GM10248 (cell line): ENCODE data around the gene DLGAP5.

Experiments
- CTCF ChIA-PET: fragments of 300-600 bp; sonication (Branson Sonifier 250); formaldehyde crosslinking; extraction: SDS; loops from one replicate; lab custom pipeline; 2021; ENCODE audit warnings: antibody characterized with exemption; lab: Yijun Ruan, JAX
- POLR2A ChIA-PET: fragments of 350-650 bp; sonication (Branson Sonifier 250); formaldehyde crosslinking; extraction: SDS; loops from one replicate; lab custom pipeline; 2020; ENCODE audit warnings: antibody characterized with exemption; lab: Yijun Ruan, JAX
- DNase-seq: peaks from one replicate; pipeline ENCODE4 v3.0.0; 2012; ENCODE audit errors: extremely low spot score
- TF ChIP-seq, protein P1 (sequence below): IDR thresholded peaks from 2 replicates; pipeline ENCODE4 v1.5.1; 2012; ENCODE audit warnings: mild to moderate bottlenecking, low read depth; ENCODE audit errors: extremely low read depth, missing control alignments, control extremely low read depth

DLGAP5 gene

DNA sequence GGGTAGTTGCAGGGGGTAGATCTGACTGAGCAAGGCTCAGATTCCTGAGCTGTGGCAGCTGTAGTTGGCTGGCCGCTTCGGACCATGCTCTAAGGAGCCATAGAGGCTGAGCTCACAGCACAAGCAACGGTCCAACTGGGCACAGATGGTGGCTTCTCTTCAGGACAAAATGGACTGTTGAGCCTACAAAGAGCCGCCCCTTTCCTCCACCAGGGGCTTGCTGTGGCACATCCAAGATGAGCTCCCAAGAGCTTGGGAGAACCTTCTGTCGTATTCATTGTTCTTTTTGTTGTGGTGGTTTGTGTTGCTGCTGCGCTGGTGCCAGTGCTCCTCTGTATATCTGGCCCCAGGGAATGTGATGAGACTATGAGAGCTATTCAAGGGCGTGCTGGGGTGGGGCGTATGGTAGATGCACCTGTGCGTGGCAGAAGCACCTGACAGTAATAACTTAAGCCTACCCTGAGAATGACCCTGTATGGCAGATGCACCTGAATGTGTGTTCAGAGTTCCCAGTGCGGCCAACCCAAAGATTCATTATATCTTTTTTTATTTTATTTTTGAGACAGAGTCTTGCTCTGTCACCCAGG is 80.2 kb downstream of the DLGAP5 start:
- POLR2A ChIA-PET, result no interaction called here
- DNase-seq, result no peak
- TF ChIP-seq, protein P1, sequence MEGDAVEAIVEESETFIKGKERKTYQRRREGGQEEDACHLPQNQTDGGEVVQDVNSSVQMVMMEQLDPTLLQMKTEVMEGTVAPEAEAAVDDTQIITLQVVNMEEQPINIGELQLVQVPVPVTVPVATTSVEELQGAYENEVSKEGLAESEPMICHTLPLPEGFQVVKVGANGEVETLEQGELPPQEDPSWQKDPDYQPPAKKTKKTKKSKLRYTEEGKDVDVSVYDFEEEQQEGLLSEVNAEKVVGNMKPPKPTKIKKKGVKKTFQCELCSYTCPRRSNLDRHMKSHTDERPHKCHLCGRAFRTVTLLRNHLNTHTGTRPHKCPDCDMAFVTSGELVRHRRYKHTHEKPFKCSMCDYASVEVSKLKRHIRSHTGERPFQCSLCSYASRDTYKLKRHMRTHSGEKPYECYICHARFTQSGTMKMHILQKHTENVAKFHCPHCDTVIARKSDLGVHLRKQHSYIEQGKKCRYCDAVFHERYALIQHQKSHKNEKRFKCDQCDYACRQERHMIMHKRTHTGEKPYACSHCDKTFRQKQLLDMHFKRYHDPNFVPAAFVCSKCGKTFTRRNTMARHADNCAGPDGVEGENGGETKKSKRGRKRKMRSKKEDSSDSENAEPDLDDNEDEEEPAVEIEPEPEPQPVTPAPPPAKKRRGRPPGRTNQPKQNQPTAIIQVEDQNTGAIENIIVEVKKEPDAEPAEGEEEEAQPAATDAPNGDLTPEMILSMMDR, result no peak

DNA sequence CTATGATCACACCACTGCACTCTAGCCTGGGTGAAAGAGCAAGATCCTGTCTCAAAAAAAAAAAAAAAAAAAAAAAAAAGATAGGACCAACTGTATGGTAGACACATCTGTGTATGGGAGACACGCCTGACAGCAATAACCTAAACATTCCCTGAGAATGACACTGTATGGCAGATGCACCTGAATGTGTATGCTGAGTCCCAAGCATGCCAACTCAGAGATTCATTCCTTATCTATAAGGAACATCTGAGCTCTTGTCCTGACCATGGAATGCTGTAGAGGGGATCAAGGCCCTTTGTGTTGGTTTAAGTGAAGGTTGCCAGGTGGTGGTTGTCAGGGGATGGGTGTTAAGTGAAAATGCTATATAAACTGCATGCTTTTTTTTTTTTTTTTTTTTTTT is 81.5 kb downstream of the DLGAP5 start:
- POLR2A ChIA-PET, result interaction anchor here (0.6 kb wide), 1 partner anchor 59 kb away, joined by 6 read pairs; no protein-coding TSS in a partner anchor
- DNase-seq, result no peak
- TF ChIP-seq, protein P1, result no peak
- CTCF ChIA-PET, result interaction anchor here (1.2 to 1.5 kb wide), 2 partner anchors 12 to 51 kb away, joined by 3 to 4 read pairs; no protein-coding TSS in a partner anchor

More for the DNA sequence above, 80.2 kb downstream of the DLGAP5 start:
- CTCF ChIA-PET, result interaction anchor here (0.8 kb wide), 1 partner anchor 60 kb away, joined by 3 read pairs; the partner anchor contains the start of gene MAPK1IP1L

DNA sequence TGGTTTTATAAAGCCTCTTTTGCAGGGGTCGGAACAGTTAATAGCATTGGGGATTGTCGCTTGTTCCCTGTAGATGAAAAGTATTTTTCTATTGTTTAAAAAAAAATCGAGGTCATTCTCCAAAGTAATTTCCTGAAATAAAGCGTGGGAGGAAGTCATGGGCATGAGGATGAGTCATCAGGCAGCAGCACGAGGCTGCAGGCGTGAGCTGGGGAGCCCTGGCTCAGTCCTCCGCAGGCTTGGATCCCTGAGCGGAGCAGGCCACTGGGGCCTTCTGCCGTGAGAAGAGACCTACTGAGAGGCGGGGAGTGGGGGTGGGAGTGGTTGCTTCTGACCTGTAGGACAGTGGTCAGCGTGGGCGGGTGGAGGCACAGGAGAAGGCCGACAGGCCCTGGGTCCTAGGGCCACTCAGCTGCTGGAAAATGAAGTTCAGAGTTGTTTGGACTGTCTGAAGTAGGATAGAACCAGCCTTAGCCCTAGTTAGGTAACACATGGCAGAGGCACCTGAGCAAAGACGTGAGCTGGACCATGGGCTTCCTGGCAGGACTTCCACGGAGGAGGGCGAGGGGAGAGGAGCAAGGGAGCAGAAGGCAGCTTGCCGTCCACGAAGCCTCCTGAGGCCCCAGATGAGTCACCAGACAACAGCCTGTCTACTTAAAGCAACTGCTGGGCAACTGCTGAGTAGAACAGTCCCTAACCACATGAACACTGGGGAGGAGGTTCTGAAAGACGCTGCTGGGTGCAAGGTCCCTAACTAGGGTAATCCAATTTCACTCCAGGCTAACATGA is 83.4 kb downstream of the DLGAP5 start:
- TF ChIP-seq, protein P1, result no peak
- DNase-seq, result peak; percentile 68
- ChIA-PET CTCF (interaction anchor here (0.7 to 1.5 kb wide), 4 partner anchors 8 to 53 kb away, joined by 3 to 5 read pairs (median 4); no protein-coding TSS in a partner anchor), POLR2A (interaction anchor here (0.6 to 0.8 kb wide), 2 partner anchors 175 to 438 kb away, joined by 3 to 4 read pairs; no protein-coding TSS in a partner anchor)

DNA sequence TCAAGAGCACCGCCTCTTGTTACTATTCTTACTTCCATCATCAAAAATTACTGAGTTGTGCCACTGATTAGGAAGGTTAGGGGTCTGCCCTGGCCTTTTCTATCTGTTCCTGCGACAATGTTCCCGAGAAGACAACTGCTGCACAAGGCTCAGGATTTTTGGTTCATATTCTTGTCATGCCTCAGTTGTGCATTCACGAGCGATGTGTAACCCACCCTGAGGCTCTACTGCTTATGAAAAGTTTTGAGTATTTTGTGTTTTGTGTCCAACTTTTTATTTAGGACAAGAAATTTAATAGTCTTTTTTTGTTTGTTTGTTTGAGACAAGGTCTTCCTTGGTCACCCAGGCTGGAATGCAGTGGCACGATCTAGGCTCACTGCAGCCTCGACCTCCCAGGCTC is 85.4 kb downstream of the DLGAP5 start:
- CTCF ChIA-PET, result interaction anchor here (0.8 to 1.3 kb wide), 2 partner anchors 9 to 16 kb away, joined by 3 to 4 read pairs; no protein-coding TSS in a partner anchor
- DNase-seq, result no peak
- TF ChIP-seq, protein P1, result no peak
- POLR2A ChIA-PET, result no interaction called here

DNA sequence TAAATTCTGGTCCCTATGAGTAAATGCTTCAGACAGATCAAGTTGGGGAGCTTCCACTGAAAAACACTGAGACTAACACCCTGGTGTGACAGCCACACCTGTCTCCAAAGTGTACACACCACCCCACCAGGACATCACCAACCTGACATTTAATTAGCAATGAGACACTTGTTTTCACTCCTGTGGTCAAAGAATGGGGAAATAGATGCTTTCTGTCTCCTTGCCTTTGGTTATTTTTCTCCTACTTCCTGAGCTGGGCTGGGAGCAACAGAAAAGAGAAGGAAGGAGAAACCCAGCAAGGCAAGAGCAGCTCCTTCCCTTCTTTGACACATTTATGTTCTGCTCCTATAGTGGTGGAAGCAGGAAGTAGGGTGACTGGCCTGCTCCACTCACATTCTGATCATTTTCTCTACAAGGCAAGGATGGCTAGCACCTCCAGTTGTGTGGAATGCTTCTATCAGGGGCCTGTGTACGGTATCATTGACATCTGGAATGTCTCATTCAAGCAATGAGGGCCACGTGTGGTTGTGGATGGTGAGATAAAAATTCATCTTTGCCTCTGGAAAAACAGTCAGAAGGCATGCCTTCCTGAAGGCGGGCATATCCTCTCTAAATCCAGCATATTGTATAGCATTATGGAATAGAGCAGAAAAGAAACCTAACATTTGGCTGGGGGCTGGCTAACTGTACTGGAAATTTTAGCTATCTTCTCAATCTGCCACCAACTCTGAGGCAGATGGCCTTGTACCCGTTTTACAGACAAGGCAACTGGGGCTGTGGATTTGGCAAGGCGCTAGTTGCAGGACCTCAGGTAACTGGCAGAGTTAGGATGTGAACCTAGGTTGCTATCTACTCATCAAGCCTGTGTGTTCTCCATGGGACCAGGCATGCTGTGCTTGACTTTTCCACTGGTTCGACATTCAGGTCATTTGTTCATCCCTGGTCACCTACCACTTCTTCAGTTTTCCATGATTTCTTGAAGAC is 87.1 kb downstream of the DLGAP5 start:
- TF ChIP-seq, protein P1, result no peak
- ChIA-PET CTCF (interaction anchor here (1.0 to 3.2 kb wide), 6 partner anchors 12 to 57 kb away, joined by 3 to 30 read pairs (median 6); partner anchors contain the start of gene MAPK1IP1L), POLR2A (no interaction called here)

More for the DNA sequence above, 87.1 kb downstream of the DLGAP5 start:
- DNase-seq, result no peak
